PC-3 (cell line): Measurements from ENCODE around the gene C6orf52. TPM values are rescaled to one million over a fixed set of nuclear protein-coding genes. Genes with fewer than 3 reads are reported as not detected.

Source experiments
- ATAC-seq: fragments of 200-7000 bp; cut with Tn5 transposase; 2 replicates; pipeline ENCODE4 v1.9.1; 2020; ENCODE audit warnings: mild to moderate bottlenecking, moderate library complexity
- BruUV-seq: library from RNA; stranded (reverse); fragments of 400-500 nt; replicated peaks from 2 replicates; lab custom pipeline; 2021; lab: Mats Ljungman, UMichigan
- CTCF ChIA-PET: fragments of 300-600 bp; sonication (Branson Sonifier 250); formaldehyde crosslinking; loops from one replicate; lab custom pipeline; 2022; ENCODE audit warnings: antibody characterized with exemption; lab: Charles Lee
- POLR2A ChIA-PET: fragments of 300-600 bp; sonication (Branson Sonifier 250); formaldehyde crosslinking; loops from one replicate; lab custom pipeline; 2022; ENCODE audit warnings: antibody characterized with exemption; ENCODE audit not compliant: unreplicated experiment; lab: Charles Lee
- DNase-seq: peaks from one replicate; pipeline ENCODE4 v3.0.0-alpha.2; 2015
- H2AFZ ChIP-seq: fragments of 300-600 bp; sonication (generic); 2 replicates; pipeline ENCODE4 v1.6.0; 2016; ENCODE audit warnings: antibody characterized with exemption, low read length
- H3F3A ChIP-seq: fragments of 300-600 bp; sonication (generic); one replicate; pipeline ENCODE4 v1.6.0; 2017; ENCODE audit warnings: antibody characterized with exemption, low read length, control low read depth, mild to moderate bottlenecking; ENCODE audit not compliant: unreplicated experiment
- H3K27ac ChIP-seq: fragments of 300-600 bp; sonication (generic); 2 replicates; pipeline ENCODE4 v1.5.1; 2016; ENCODE audit warnings: mild to moderate bottlenecking, low read length
- H3K27me3 ChIP-seq: fragments of 300-600 bp; sonication (generic); 2 replicates; pipeline ENCODE4 v1.6.1; 2016; ENCODE audit warnings: low read length, mixed read lengths
- H3K36me3 ChIP-seq: fragments of 300-600 bp; sonication (generic); 2 replicates; pipeline ENCODE4 v1.6.1; 2016; ENCODE audit warnings: low read depth, mixed run types, low read length, mixed read lengths
- H3K4me1 ChIP-seq: fragments of 300-600 bp; sonication (generic); 2 replicates; pipeline ENCODE4 v1.5.1; 2016; ENCODE audit warnings: low read length; ENCODE audit not compliant: insufficient read depth
- H3K4me2 ChIP-seq: fragments of 300-600 bp; sonication (generic); 2 replicates; pipeline ENCODE4 v1.6.0; 2016; ENCODE audit warnings: low read length
- H3K4me3 ChIP-seq: fragments of 300-600 bp; sonication (generic); 2 replicates; pipeline ENCODE4 v1.5.1; 2016; ENCODE audit warnings: mild to moderate bottlenecking, low read length, mixed read lengths
- H3K79me2 ChIP-seq: fragments of 300-600 bp; sonication (generic); 2 replicates; pipeline ENCODE4 v1.6.1; 2017; ENCODE audit warnings: low read length, mixed read lengths
- H3K9ac ChIP-seq: fragments of 300-600 bp; sonication (generic); 2 replicates; pipeline ENCODE4 v1.6.0; 2016; ENCODE audit warnings: mild to moderate bottlenecking, low read length
- H3K9me2 ChIP-seq: fragments of 300-600 bp; sonication (generic); replicated peaks from 2 replicates; pipeline ENCODE4 v1.6.1; 2016; ENCODE audit warnings: mixed run types, low read length, mixed read lengths
- H3K9me3 ChIP-seq: fragments of 300-600 bp; sonication (generic); 2 replicates; pipeline ENCODE4 v1.6.1; 2016; ENCODE audit warnings: low read length, mixed read lengths
- H4K20me1 ChIP-seq: fragments of 300-600 bp; sonication (generic); 2 replicates; pipeline ENCODE4 v1.6.1; 2016; ENCODE audit warnings: low read length, mixed read lengths
- EZH2 ChIP-seq: fragments of 300-600 bp; sonication (generic); IDR thresholded peaks from one replicate; pipeline ENCODE4 v1.6.1; 2017; ENCODE audit warnings: antibody characterized with exemption, mild to moderate bottlenecking, low read length; ENCODE audit not compliant: unreplicated experiment
- EZH2phosphoT487 ChIP-seq: fragments of 300-600 bp; sonication (generic); IDR thresholded peaks from 2 replicates; pipeline ENCODE4 v1.6.1; 2018; ENCODE audit warnings: mild to moderate bottlenecking, antibody characterized with exemption, low read length, borderline replicate concordance
- intact Hi-C: fragments of 100-400 bp; cut with micrococcal nuclease; formaldehyde crosslinking; loops from 2 replicates; pipeline ENCODE4 v1.9.0; 2023
- total RNA-seq: library from RNA; depleted of rRNA; stranded (reverse); fragments of >200 nt; gene quantifications from 2 replicates; pipeline ENCODE4 v1.2.3, GENCODE V29; 2014
- TF ChIP-seq, protein P1 (sequence below): fragments of 300-600 bp; sonication (generic); conservative IDR thresholded peaks from 2 replicates; pipeline ENCODE4 v1.5.1; 2017; ENCODE audit warnings: antibody characterized with exemption, low read depth, mild to moderate bottlenecking, low read length

The C6orf52 gene
- total RNA-seq, 1 experiment from 2014 or later: 0.80 TPM

GRCh38 chr6:10733863-10734262, 39.4 kb upstream of the C6orf52 start:
- H3K4me2 ChIP-seq: no peak overlapping the region
- peaks cover 25% of the 10 kb centered on the region for H3K4me1 ChIP-seq
- intact Hi-C loops: loop anchor here (1.0 kb wide), 1 partner anchor 11 kb away; the partner anchor contains the start of gene TMEM14C
- no peaks in the 10 kb centered on the region for H3K9me3 ChIP-seq
- peaks cover 9% of the 10 kb centered on the region for H3K36me3 ChIP-seq
- ATAC-seq (peak; percentile 39), DNase-seq (peak; percentile 31)
- H3K4me3 ChIP-seq: no peak overlapping the region
- H4K20me1 ChIP-seq: no peaks in the 10 kb centered on the region
- no peak overlapping the region; the same call in 1 of the 2 replicates for H3K9ac ChIP-seq
- H3F3A ChIP-seq: peaks cover 4% of the 10 kb centered on the region
- H3K27me3 ChIP-seq: no peaks in the 10 kb centered on the region
- ChIA-PET POLR2A (interaction anchor here (0.6 kb wide), 1 partner anchor 1034 kb away, joined by 3 read pairs; no protein-coding TSS in a partner anchor), CTCF (no interaction called here)
- H2AFZ ChIP-seq: no peak overlapping the region
- H3K79me2 ChIP-seq: no peaks in the 10 kb centered on the region
- H3K27ac ChIP-seq: peak overlapping the region; percentile 69; the same call in 1 of the 2 replicates
- no peaks in the 10 kb centered on the region for H3K9me2 ChIP-seq
- TF ChIP-seq, protein P1, sequence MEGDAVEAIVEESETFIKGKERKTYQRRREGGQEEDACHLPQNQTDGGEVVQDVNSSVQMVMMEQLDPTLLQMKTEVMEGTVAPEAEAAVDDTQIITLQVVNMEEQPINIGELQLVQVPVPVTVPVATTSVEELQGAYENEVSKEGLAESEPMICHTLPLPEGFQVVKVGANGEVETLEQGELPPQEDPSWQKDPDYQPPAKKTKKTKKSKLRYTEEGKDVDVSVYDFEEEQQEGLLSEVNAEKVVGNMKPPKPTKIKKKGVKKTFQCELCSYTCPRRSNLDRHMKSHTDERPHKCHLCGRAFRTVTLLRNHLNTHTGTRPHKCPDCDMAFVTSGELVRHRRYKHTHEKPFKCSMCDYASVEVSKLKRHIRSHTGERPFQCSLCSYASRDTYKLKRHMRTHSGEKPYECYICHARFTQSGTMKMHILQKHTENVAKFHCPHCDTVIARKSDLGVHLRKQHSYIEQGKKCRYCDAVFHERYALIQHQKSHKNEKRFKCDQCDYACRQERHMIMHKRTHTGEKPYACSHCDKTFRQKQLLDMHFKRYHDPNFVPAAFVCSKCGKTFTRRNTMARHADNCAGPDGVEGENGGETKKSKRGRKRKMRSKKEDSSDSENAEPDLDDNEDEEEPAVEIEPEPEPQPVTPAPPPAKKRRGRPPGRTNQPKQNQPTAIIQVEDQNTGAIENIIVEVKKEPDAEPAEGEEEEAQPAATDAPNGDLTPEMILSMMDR: no peak
- TF ChIP-seq EZH2 (no peak), EZH2phosphoT487 (no peak)
- BruUV-seq: no TSS peak

DNA sequence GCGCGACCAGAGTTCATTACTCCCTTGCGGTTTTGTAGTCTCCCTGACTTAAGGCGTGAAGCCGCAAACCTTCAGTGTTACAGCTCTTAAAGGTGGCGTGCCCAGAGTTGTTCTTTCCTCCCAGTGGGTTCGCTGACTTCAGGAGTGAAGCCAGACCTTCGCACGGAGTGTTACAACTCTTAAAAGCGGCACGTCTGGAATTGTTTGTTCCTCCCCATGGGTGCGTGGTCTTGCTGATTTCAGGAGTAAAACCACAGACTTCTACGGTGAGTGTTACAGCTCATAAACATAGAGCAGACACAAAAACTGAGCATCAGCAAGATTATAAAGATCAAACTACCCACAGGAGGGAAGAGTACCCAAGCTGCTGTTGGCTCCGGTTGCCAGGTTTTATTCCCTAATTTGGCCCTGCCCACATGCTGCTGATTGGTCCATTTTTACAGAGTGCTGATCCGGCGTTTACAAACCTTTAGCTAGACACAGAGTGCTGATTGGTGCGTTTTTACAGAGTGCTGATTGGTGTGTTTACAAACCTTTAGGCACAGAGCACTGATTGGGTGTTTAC, 38.8 kb upstream of the C6orf52 start:
- TF ChIP-seq EZH2: no peak
- TF ChIP-seq, protein P1: no peak
- Histone ChIP-seq H3K4me2 (no peak overlapping the region), H2AFZ (no peak overlapping the region), H3K4me3 (no peak overlapping the region), H3K9me3 (no peaks in the 10 kb centered on the region), H4K20me1 (no peaks in the 10 kb centered on the region), H3K27me3 (no peaks in the 10 kb centered on the region), H3K9me2 (no peaks in the 10 kb centered on the region), H3K27ac (peak overlapping the region; percentile 69; the same call in 1 of the 2 replicates), H3F3A (peaks cover 4% of the 10 kb centered on the region), H3K4me1 (peaks cover 25% of the 10 kb centered on the region), H3K9ac (no peak overlapping the region), H3K36me3 (peaks cover 12% of the 10 kb centered on the region), H3K79me2 (no peaks in the 10 kb centered on the region)
- ChIA-PET CTCF (no interaction called here), POLR2A (interaction anchor here (0.6 kb wide), 1 partner anchor 1034 kb away, joined by 3 read pairs; no protein-coding TSS in a partner anchor)
- no TSS peak for BruUV-seq
- DNase-seq (no peak), ATAC-seq (no peak)
- intact Hi-C loops: no loop called here

DNA sequence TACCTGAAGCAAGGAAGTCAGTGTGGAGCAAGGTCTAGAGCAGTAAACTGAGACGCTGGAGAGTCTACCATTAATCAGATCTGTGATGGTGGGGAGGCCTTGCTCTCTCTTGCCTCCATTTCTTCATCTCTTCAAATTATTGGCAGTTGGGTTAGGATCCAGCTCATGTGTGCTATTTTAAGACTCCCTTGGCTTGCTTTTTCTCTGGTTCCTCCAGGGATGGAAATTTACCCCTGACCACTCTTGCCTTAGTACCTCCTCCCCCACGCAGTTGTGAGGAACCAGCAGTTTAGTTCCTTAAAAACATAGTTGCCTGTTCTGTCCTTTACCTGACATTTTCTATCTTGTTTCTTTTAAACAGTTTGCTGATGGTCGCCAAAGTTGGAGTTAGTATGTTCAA, 35.8 kb upstream of the C6orf52 start:
- ChIA-PET CTCF (no interaction called here), POLR2A (no interaction called here)
- Histone ChIP-seq H3F3A (peaks cover 1% of the 10 kb centered on the region), H3K4me3 (no peak overlapping the region), H3K4me1 (peaks cover 17% of the 10 kb centered on the region), H3K36me3 (peaks cover 15% of the 10 kb centered on the region), H2AFZ (no peak overlapping the region), H4K20me1 (no peaks in the 10 kb centered on the region), H3K4me2 (no peak overlapping the region), H3K27ac (no peak overlapping the region), H3K27me3 (no peaks in the 10 kb centered on the region), H3K9ac (no peak overlapping the region), H3K79me2 (peaks cover 9% of the 10 kb centered on the region), H3K9me3 (no peaks in the 10 kb centered on the region), H3K9me2 (no peaks in the 10 kb centered on the region)
- TF ChIP-seq, protein P1: no peak
- TF ChIP-seq EZH2phosphoT487 (no peak), EZH2 (no peak)
- intact Hi-C loops: no loop called here
- BruUV-seq: no TSS peak
- no peak for ATAC-seq
- no peak for DNase-seq
